Measurements from ENCODE around the gene NOX3. TPM values are rescaled to one million over a fixed set of nuclear protein-coding genes. Genes with fewer than 3 reads are reported as not detected.

Gene NOX3
- total and polyA plus RNA-seq, 2 donors (not counting 1 experiment from before 2014, with no cell fraction given), result not detected

DNA sequence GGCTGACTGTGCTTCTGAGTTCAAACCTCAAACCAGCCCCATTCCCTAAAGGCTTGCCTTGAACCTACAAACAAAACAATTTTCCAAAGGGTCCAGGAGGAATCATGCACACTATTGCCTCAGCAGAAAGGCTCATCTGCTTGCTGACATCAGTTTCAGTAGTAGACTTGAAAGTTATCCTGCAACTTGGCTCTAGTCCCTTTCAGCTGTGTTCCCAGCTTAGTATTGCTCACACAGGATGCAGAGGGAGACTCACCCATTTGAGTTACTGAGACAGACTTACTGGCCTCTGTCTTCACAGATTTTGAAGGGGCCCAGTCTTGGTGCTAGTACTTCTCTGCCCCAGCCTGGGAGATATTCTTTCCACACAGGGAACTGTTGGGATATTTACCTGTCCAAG lies 102.8 kb downstream of the NOX3 start:
- ChIA-PET CTCF (no interaction called here), POLR2A (no interaction called here)
- Histone ChIP-seq H3K27me3 (replicated peaks in 1 of 4; ENCODE audit: control extremely low read depth in 1 of 4, control insufficient read depth in 3 of 4, insufficient read depth in 4 of 4, low read length in 3 of 4) (no peaks in the 10 kb centered on the region), H3K4me2 (replicated peaks; ENCODE audit: low read depth, low read length, poor library complexity, severe bottlenecking) (no peak overlapping the region), H3K4me1 (ENCODE audit: control insufficient read depth in 2 of 2, insufficient read depth in 2 of 2, low read length in 2 of 2) (peaks cover 2 to 14% of the 10 kb centered on the region in 2 donors), H3K79me2 (ENCODE audit: control insufficient read depth, insufficient read depth, low read length) (no peaks in the 10 kb centered on the region), H3K9me3 (ENCODE audit: control extremely low read depth in 1 of 3, control insufficient read depth in 2 of 3, insufficient read depth in 1 of 3, low read length in 2 of 3) (peaks cover 0 to 25% (median 24%) of the 10 kb centered on the region in 3 donors), H3K4me3 (ENCODE audit: control extremely low read depth in 1 of 5, extremely low read depth in 1 of 5, insufficient read depth in 1 of 5, low read depth in 2 of 5, low read length in 4 of 5) (no peak overlapping the region), H3K9ac (ENCODE audit: low read length) (no peak overlapping the region), H2AFZ (ENCODE audit: insufficient read depth, low read depth, low read length, poor library complexity, severe bottlenecking) (no peak overlapping the region), H4K20me1 (ENCODE audit: control insufficient read depth, insufficient read depth, low read length, poor library complexity, severe bottlenecking) (no peaks in the 10 kb centered on the region), H3K36me3 (replicated peaks in 1 of 2; ENCODE audit: control extremely low read depth in 1 of 2, control insufficient read depth in 1 of 2, extremely low read depth in 1 of 2, insufficient read depth in 2 of 2, low read length in 1 of 2) (no peaks in the 10 kb centered on the region), H3K27ac (ENCODE audit: low read length in 2 of 2) (no peak overlapping the region)
- peaks cover 7% of the 10 kb centered on the region for H3K9me3 Mint-ChIP-seq (ENCODE audit: insufficient read depth)
- ATAC-seq (ENCODE audit: low read depth) (no peak), DNase-seq (no peak)
- no peaks in the 10 kb centered on the region for H3K27me3 Mint-ChIP-seq
- no peak overlapping the region for H3K4me3 Mint-ChIP-seq
- peaks cover 19% of the 10 kb centered on the region for H3K4me1 Mint-ChIP-seq
- H3K27ac Mint-ChIP-seq, result no peak overlapping the region
- no peak for TF ChIP-seq EZH2 (IDR thresholded peaks at IDR 0.05; ENCODE audit: borderline replicate concordance, insufficient read depth, low read depth, low read length, poor library complexity, severe bottlenecking)
- TF ChIP-seq, protein P1, sequence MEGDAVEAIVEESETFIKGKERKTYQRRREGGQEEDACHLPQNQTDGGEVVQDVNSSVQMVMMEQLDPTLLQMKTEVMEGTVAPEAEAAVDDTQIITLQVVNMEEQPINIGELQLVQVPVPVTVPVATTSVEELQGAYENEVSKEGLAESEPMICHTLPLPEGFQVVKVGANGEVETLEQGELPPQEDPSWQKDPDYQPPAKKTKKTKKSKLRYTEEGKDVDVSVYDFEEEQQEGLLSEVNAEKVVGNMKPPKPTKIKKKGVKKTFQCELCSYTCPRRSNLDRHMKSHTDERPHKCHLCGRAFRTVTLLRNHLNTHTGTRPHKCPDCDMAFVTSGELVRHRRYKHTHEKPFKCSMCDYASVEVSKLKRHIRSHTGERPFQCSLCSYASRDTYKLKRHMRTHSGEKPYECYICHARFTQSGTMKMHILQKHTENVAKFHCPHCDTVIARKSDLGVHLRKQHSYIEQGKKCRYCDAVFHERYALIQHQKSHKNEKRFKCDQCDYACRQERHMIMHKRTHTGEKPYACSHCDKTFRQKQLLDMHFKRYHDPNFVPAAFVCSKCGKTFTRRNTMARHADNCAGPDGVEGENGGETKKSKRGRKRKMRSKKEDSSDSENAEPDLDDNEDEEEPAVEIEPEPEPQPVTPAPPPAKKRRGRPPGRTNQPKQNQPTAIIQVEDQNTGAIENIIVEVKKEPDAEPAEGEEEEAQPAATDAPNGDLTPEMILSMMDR (IDR thresholded peaks at IDR 0.05), result no peak
- intact Hi-C loops (cut with micrococcal nuclease), result no loop called here

DNA sequence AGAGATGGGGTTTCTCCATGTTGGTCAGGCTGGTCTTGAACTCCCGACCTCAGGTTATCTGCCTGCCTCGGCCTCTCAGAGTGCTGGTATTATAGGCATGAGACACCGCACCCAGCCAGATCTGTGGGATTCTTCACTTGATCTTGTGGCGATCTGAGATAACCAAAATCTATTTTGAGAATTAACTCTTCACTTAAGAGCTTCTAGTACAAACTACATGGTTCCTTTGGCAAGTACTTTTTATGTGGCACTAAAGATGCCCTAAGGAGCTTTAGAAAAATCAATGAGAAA lies 103.6 kb downstream of the NOX3 start:
- Histone ChIP-seq H3K4me1 (ENCODE audit: control insufficient read depth in 2 of 2, insufficient read depth in 2 of 2, low read length in 2 of 2) (peaks cover 2 to 14% of the 10 kb centered on the region in 2 donors), H3K36me3 (replicated peaks in 1 of 2; ENCODE audit: control extremely low read depth in 1 of 2, control insufficient read depth in 1 of 2, extremely low read depth in 1 of 2, insufficient read depth in 2 of 2, low read length in 1 of 2) (no peaks in the 10 kb centered on the region), H3K4me2 (replicated peaks; ENCODE audit: low read depth, low read length, poor library complexity, severe bottlenecking) (no peak overlapping the region), H3K27me3 (replicated peaks in 1 of 4; ENCODE audit: control extremely low read depth in 1 of 4, control insufficient read depth in 3 of 4, insufficient read depth in 4 of 4, low read length in 3 of 4) (no peaks in the 10 kb centered on the region), H3K9ac (ENCODE audit: low read length) (no peak overlapping the region), H3K4me3 (ENCODE audit: control extremely low read depth in 1 of 5, extremely low read depth in 1 of 5, insufficient read depth in 1 of 5, low read depth in 2 of 5, low read length in 4 of 5) (no peak overlapping the region), H3K79me2 (ENCODE audit: control insufficient read depth, insufficient read depth, low read length) (no peaks in the 10 kb centered on the region), H4K20me1 (ENCODE audit: control insufficient read depth, insufficient read depth, low read length, poor library complexity, severe bottlenecking) (no peaks in the 10 kb centered on the region), H2AFZ (ENCODE audit: insufficient read depth, low read depth, low read length, poor library complexity, severe bottlenecking) (no peak overlapping the region), H3K9me3 (ENCODE audit: control extremely low read depth in 1 of 3, control insufficient read depth in 2 of 3, insufficient read depth in 1 of 3, low read length in 2 of 3) (peaks cover 0 to 30% (median 25%) of the 10 kb centered on the region in 3 donors), H3K27ac (ENCODE audit: low read length in 2 of 2) (no peak overlapping the region)
- DNase-seq (no peak), ATAC-seq (ENCODE audit: low read depth) (no peak)
- CTCF ChIA-PET, result no interaction called here
- TF ChIP-seq EZH2 (IDR thresholded peaks at IDR 0.05; ENCODE audit: borderline replicate concordance, insufficient read depth, low read depth, low read length, poor library complexity, severe bottlenecking), result no peak
- TF ChIP-seq, protein P1 (IDR thresholded peaks at IDR 0.05), result no peak
- intact Hi-C loops (cut with micrococcal nuclease), result no loop called here
- POLR2A ChIA-PET, result no interaction called here
- WGBS (ENCODE audit: insufficient coverage), result 73% methylated on average over 3 of the region's 4 CpGs
- H3K9me3 Mint-ChIP-seq (ENCODE audit: insufficient read depth), result peaks cover 10% of the 10 kb centered on the region
- no peak overlapping the region for H3K27ac Mint-ChIP-seq
- H3K4me1 Mint-ChIP-seq, result peaks cover 19% of the 10 kb centered on the region
- no peaks in the 10 kb centered on the region for H3K27me3 Mint-ChIP-seq
- H3K4me3 Mint-ChIP-seq, result peak overlapping the region; percentile 13

Measured in B cell (primary cell).